K562 (cell line): Measurements from ENCODE around the gene SERPINB3. TPM values are rescaled to one million over a fixed set of nuclear protein-coding genes. Genes with fewer than 3 reads are reported as not detected.

Experiments
- ATAC-seq: fragments of 200-7000 bp; cut with Tn5 transposase; 3 replicates; pipeline ENCODE4 v1.9.1; 2020; ENCODE audit warnings: moderate library complexity
- BruUV-seq: library from RNA; stranded (reverse); fragments of 400-500 nt; replicated peaks from 2 replicates; lab custom pipeline; 2021; lab: Mats Ljungman, UMichigan
- CTCF ChIA-PET: fragments of 300-600 bp; formaldehyde crosslinking; extraction: SDS; loops from one replicate; lab custom pipeline; 2021; ENCODE audit warnings: low intra/inter-chr PET ratio; lab: Yijun Ruan, JAX
- POLR2A ChIA-PET: fragments of 300-600, 350-650 bp; sonication (Branson Sonifier 250); formaldehyde crosslinking; extraction: SDS; loops from one replicate; lab custom pipeline; 2021; ENCODE audit warnings: antibody characterized with exemption, inconsistent platforms; lab: Yijun Ruan, JAX
- DNase-seq, 4 experiments: peaks; one replicate each; pipeline versions ENCODE4 v3.0.0 to v3.0.0-alpha.2; 2011 to 2018; ENCODE audit warnings: low spot score in 3 of 4, mixed read lengths in 3 of 4; ENCODE audit errors: extremely low read depth in 1 of 4
- FAIRE-seq: peaks from 2 replicates; lab custom pipeline; 2011; peaks lifted over from hg19 to GRCh38; lab: Jason Lieb, UNC
- H2AFZ ChIP-seq: 2 replicates; pipeline ENCODE4 v1.6.0; 2011; ENCODE audit warnings: low read depth, low read length, control low read depth, inconsistent platforms
- H3K27ac ChIP-seq: fragments of 200-600 bp; 3 replicates; pipeline ENCODE4 v1.8.0; 2011; ENCODE audit warnings: low read depth, mild to moderate bottlenecking, control low read depth, inconsistent platforms, low read length, moderate library complexity, mixed read lengths; ENCODE audit errors: extremely low read depth
- H3K27me3 ChIP-seq, 2 experiments: fragments of 300-600 bp in 1 of 2; 2 replicates in 1 of 2; 3 replicates in 1 of 2; pipeline versions ENCODE4 v1.6.0 to v1.8.0; 2011; ENCODE audit warnings: inconsistent platforms in 2 of 2, low read length in 2 of 2, mild to moderate bottlenecking in 1 of 2, mixed read lengths in 1 of 2, moderate library complexity in 1 of 2; ENCODE audit not compliant: control insufficient read depth in 2 of 2, insufficient read depth in 2 of 2
- H3K36me3 ChIP-seq: fragments of 300-600 bp; 3 replicates; pipeline ENCODE4 v1.8.0; 2011; ENCODE audit warnings: mild to moderate bottlenecking, low read length, inconsistent platforms; ENCODE audit not compliant: control insufficient read depth, insufficient read depth
- H3K4me1 ChIP-seq, 2 experiments: fragments of 200-600 bp in 1 of 2; replicated peaks in 1 of 2; 2 replicates in 1 of 2; 3 replicates in 1 of 2; pipeline versions ENCODE4 v1.5.1 to v1.8.0; 2011; ENCODE audit warnings: inconsistent platforms in 2 of 2, low read length in 2 of 2, mild to moderate bottlenecking in 1 of 2, mixed read lengths in 1 of 2, moderate library complexity in 1 of 2; ENCODE audit not compliant: control insufficient read depth in 2 of 2, insufficient read depth in 2 of 2
- H3K4me2 ChIP-seq: 2 replicates; pipeline ENCODE4 v1.6.1; 2011; ENCODE audit warnings: low read length, control low read depth, inconsistent platforms, mixed read lengths; ENCODE audit not compliant: insufficient read depth
- H3K4me3 ChIP-seq: fragments of 200-600 bp; sonication (generic), shearing (Covaris generic); 2 replicates; pipeline ENCODE4 v1.5.1; 2016; ENCODE audit warnings: control low read depth, inconsistent platforms
- H3K79me2 ChIP-seq: fragments of 200-600 bp; 3 replicates; pipeline ENCODE4 v1.8.0; 2011; ENCODE audit warnings: low read length, inconsistent platforms; ENCODE audit not compliant: control insufficient read depth, insufficient read depth
- H3K9ac ChIP-seq, 2 experiments: 2 replicates each; pipeline versions ENCODE4 v1.6.0 to v1.6.1; 2011; ENCODE audit warnings: low read depth in 2 of 2, low read length in 2 of 2, control low read depth in 1 of 2, inconsistent platforms in 1 of 2, mild to moderate bottlenecking in 1 of 2, mixed read lengths in 1 of 2; ENCODE audit not compliant: insufficient read depth in 1 of 2
- H3K9me1 ChIP-seq: one replicate; pipeline ENCODE4 v1.6.0; 2011; ENCODE audit warnings: inconsistent platforms, mild to moderate bottlenecking, low read length, moderate library complexity; ENCODE audit not compliant: control insufficient read depth, insufficient read depth
- H3K9me3 ChIP-seq: replicated peaks from 2 replicates; pipeline ENCODE4 v1.5.1; 2011; ENCODE audit warnings: low read depth, low read length, inconsistent platforms; ENCODE audit not compliant: control insufficient read depth, insufficient read depth
- H4K20me1 ChIP-seq: replicated peaks from 2 replicates; pipeline ENCODE4 v1.6.1; 2011; ENCODE audit warnings: low read length, inconsistent platforms, mixed read lengths; ENCODE audit not compliant: control insufficient read depth, insufficient read depth
- CEBPZ ChIP-seq: fragments of 150-350 bp; IDR thresholded peaks from 2 replicates; pipeline ENCODE4 v1.6.1; 2014; ENCODE audit warnings: low read depth, mild to moderate bottlenecking, low read length, borderline replicate concordance
- JUN ChIP-seq, 2 experiments: sonication (generic) in 1 of 2; formaldehyde crosslinking in 1 of 2; IDR thresholded peaks; 2 replicates each; pipeline versions ENCODE4 v1.6.1 to v1.8.0; 2012 to 2022; ENCODE audit warnings: borderline replicate concordance in 2 of 2, mild to moderate bottlenecking in 2 of 2, improper control_type of control experiment in 1 of 2, low read depth in 1 of 2, low read length in 1 of 2, missing genetic modification reagents in 1 of 2
- MBD2 ChIP-seq: sonication (generic); IDR thresholded peaks from 2 replicates; pipeline ENCODE4 v1.6.1; 2016; ENCODE audit warnings: low read depth, borderline replicate concordance
- NCOA4 ChIP-seq: fragments of 450-650 bp; IDR thresholded peaks from 2 replicates; pipeline ENCODE4 v1.6.1; 2018; ENCODE audit warnings: mild to moderate bottlenecking; ENCODE audit not compliant: partially characterized antibody
- PTRF ChIP-seq: fragments of 450-650 bp; IDR thresholded peaks from 2 replicates; pipeline ENCODE4 v1.6.1; 2016; ENCODE audit warnings: mild to moderate bottlenecking, missing genetic modification characterization, missing compliant biosample characterization
- SMARCA5 ChIP-seq: fragments of 450-650 bp; IDR thresholded peaks from 2 replicates; pipeline ENCODE4 v1.6.1; 2016
- ZNF197 ChIP-seq: fragments of 200-800 bp; sonication (Bioruptor generic); IDR thresholded peaks from 2 replicates; pipeline ENCODE4 v1.6.1; 2016; ENCODE audit warnings: low read depth, missing genetic modification characterization, missing compliant biosample characterization
- WGBS: fragments of 100-300 bp; shearing (Covaris generic); methylation state at CpG from one replicate; pipeline ENCODE4 v1.1.6; 2016; ENCODE audit warnings: low coverage, mixed read lengths; ENCODE audit not compliant: insufficient coverage; ENCODE audit errors: missing lambda C conversion rate; 5-methylcytosine and 5-hydroxymethylcytosine counted together
- in situ Hi-C: fragments of 300-500 bp; cut with MboI; formaldehyde crosslinking; loops from 4 replicates; pipeline ENCODE4 v1.15.0; 2018; ENCODE audit warnings: inconsistent platforms, mixed read lengths
- intact Hi-C: fragments of 100-400 bp; cut with micrococcal nuclease; formaldehyde crosslinking; loops from 2 replicates; pipeline ENCODE4 v1.14.2; 2022
- polyA plus RNA-seq, 8 experiments: library from polyadenylated mRNA; depleted of rRNA in 4 of 8; stranded (reverse) in 5 of 8; unstranded in 3 of 8; fragments of >200 nt; fragmentation: Nextera tagmentation in 2 of 8; fragmentation: Illumina TruSeq in 1 of 8; extraction: Ambion mirVana in 2 of 8; extraction: Trizol in 1 of 8; gene quantifications; 2 replicates each; pipeline versions ENCODE4 v1.2.1 to v1.2.3, GENCODE V29; 2011 to 2014; ENCODE audit warnings: inconsistent platforms in 1 of 8, missing spikeins in 1 of 8
- total RNA-seq, 7 experiments: library from RNA; depleted of rRNA in 6 of 7; stranded (reverse); fragments of >200 nt in 6 of 7; fragmentation: Illumina TruSeq in 2 of 7; extraction: Trizol in 2 of 7; gene quantifications; 2 replicates each; pipeline versions ENCODE4 v1.2.1 to v1.2.3, GENCODE V29; 2011 to 2021; ENCODE audit warnings: low replicate concordance in 1 of 7
- TF ChIP-seq, protein P1 (sequence below): fragments of 250-450 bp; sonication (Bioruptor Pico); IDR thresholded peaks from 2 replicates; pipeline ENCODE4 v1.4.0; 2020; ENCODE audit warnings: borderline replicate concordance
- TF ChIP-seq, protein P2 (sequence below): fragments of 450-650 bp; IDR thresholded peaks from 2 replicates; pipeline ENCODE4 v1.6.1; 2016; ENCODE audit warnings: low read depth

SERPINB3 gene
- total and polyA plus RNA-seq, 9 of the 15 experiments (the other 6 are each of a cell fraction or from before 2014, with no cell fraction given): not detected

DNA sequence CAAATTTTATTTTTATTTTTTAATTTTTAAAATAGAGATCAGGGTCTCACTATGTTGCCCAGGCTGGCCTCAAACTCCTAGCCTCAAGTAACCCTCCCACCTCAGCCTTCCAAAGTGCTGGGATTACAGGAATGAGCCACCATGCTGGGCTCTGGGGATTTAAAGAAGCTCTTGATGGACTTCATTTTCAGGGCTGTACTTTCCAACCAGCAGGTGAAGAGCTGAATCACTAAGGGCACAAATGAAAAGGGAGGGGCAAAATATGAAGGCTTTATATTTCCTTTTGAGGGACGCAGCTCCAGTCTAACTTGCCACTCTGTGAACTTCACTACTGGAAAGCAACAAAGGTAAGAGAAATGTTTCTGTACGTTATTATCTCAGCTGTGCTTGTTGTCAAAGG lies 41.0 kb upstream of the SERPINB3 start, which contains the start of gene SERPINB11:
TSS of gene SERPINB11 (plus strand) at position 301 of the 400 bp plus-strand sequence. CDS start 7,234 bp downstream, outside the sequence.
- intact Hi-C loops (no loop called here), in situ Hi-C loops (no loop called here)
- Histone ChIP-seq H3K9me3 (no peaks in the 10 kb centered on the region), H3K79me2 (no peaks in the 10 kb centered on the region), H3K4me2 (no peak within 1 kb of the TSS), H3K4me1 (no peaks in the 10 kb centered on the region), H3K36me3 (no peaks in the 10 kb centered on the region), H4K20me1 (no peaks in the 10 kb centered on the region), H3K9me1 (no peaks in the 10 kb centered on the region), H3K27ac (no peak within 1 kb of the TSS), H3K27me3 (no peaks in the 10 kb centered on the region), H2AFZ (no peak within 1 kb of the TSS), H3K4me3 (no peak within 1 kb of the TSS), H3K9ac (no peak within 1 kb of the TSS)
- ChIA-PET CTCF (no interaction called here), POLR2A (no interaction called here)
- no TSS peak for BruUV-seq
- no peak for ATAC-seq
- DNase-seq: no peak
- no peak for FAIRE-seq
- 0% methylated on average over 1 of the region's 2 CpGs for WGBS
- TF ChIP-seq, protein P1, sequence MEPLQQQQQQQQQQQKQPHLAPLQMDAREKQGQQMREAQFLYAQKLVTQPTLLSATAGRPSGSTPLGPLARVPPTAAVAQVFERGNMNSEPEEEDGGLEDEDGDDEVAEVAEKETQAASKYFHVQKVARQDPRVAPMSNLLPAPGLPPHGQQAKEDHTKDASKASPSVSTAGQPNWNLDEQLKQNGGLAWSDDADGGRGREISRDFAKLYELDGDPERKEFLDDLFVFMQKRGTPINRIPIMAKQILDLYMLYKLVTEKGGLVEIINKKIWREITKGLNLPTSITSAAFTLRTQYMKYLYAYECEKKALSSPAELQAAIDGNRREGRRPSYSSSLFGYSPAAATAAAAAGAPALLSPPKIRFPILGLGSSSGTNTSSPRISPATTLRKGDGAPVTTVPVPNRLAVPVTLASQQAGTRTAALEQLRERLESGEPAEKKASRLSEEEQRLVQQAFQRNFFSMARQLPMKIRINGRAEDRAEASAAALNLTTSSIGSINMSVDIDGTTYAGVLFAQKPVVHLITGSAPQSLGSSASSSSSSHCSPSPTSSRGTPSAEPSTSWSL (CRISPR knock-in tag): no peak
- TF ChIP-seq CEBPZ (no peak), MBD2 (no peak), PTRF (tag) (no peak), NCOA4 (no peak), ZNF197 (no peak), JUN (IDR thresholded peaks at IDR 0.05; ENCODE audit: borderline replicate concordance, low read depth, low read length) (no peak), JUN (CRISPR knock-in tag; IDR thresholded peaks at IDR 0.05; ENCODE audit: borderline replicate concordance) (no peak), SMARCA5 (no peak)
- TF ChIP-seq, protein P2, sequence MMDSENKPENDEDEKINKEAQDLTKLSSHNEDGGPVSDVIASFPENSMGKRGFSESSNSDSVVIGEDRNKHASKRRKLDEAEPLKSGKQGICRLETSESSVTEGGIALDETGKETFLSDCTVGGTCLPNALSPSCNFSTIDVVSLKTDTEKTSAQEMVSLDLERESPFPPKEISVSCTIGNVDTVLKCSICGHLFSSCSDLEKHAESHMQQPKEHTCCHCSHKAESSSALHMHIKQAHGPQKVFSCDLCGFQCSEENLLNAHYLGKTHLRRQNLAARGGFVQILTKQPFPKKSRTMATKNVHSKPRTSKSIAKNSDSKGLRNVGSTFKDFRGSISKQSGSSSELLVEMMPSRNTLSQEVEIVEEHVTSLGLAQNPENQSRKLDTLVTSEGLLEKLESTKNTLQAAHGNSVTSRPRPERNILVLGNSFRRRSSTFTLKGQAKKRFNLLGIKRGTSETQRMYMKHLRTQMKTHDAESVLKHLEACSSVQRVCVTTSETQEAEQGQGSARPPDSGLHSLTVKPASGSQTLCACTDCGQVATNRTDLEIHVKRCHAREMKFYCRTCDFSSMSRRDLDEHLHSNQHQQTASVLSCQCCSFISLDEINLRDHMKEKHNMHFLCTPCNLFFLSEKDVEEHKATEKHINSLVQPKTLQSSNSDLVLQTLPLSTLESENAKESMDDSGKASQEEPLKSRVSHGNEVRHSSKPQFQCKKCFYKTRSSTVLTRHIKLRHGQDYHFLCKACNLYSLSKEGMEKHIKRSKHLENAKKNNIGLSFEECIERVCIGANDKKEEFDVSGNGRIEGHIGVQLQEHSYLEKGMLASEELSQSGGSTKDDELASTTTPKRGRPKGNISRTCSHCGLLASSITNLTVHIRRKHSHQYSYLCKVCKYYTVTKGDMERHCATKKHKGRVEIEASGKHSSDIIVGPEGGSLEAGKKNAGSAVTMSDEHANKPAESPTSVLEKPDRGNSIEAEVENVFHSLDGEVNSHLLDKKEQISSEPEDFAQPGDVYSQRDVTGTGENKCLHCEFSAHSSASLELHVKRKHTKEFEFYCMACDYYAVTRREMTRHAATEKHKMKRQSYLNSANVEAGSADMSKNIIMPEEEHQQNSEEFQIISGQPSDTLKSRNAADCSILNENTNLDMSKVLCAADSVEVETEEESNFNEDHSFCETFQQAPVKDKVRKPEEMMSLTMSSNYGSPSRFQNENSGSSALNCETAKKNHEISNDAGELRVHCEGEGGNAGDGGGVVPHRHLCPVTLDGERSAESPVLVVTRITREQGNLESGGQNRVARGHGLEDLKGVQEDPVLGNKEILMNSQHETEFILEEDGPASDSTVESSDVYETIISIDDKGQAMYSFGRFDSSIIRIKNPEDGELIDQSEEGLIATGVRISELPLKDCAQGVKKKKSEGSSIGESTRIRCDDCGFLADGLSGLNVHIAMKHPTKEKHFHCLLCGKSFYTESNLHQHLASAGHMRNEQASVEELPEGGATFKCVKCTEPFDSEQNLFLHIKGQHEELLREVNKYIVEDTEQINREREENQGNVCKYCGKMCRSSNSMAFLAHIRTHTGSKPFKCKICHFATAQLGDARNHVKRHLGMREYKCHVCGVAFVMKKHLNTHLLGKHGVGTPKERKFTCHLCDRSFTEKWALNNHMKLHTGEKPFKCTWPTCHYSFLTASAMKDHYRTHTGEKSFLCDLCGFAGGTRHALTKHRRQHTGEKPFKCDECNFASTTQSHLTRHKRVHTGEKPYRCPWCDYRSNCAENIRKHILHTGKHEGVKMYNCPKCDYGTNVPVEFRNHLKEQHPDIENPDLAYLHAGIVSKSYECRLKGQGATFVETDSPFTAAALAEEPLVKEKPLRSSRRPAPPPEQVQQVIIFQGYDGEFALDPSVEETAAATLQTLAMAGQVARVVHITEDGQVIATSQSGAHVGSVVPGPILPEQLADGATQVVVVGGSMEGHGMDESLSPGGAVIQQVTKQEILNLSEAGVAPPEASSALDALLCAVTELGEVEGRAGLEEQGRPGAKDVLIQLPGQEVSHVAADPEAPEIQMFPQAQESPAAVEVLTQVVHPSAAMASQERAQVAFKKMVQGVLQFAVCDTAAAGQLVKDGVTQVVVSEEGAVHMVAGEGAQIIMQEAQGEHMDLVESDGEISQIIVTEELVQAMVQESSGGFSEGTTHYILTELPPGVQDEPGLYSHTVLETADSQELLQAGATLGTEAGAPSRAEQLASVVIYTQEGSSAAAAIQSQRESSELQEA: no peak
